GM12878 (cell line): ENCODE results near the gene LRRTM3.

Source experiments
- CBX3 ChIP-seq: fragments of 200-600 bp; sonication (generic); IDR thresholded peaks from 2 replicates; pipeline ENCODE4 v1.6.1; 2016; ENCODE audit warnings: low read depth, borderline replicate concordance
- SMC3 ChIP-seq: IDR thresholded peaks from 2 replicates; pipeline ENCODE4 v1.6.1; 2011; ENCODE audit warnings: low read length, improper control_type of control experiment, borderline replicate concordance
- ZBTB4 ChIP-seq: fragments of 450-650 bp; formaldehyde crosslinking; IDR thresholded peaks from 2 replicates; pipeline ENCODE4 v1.4.0; 2022; ENCODE audit warnings: mild to moderate bottlenecking, moderate library complexity
- TF ChIP-seq, protein P1 (sequence below), 3 experiments: IDR thresholded peaks in 2 of 3; conservative IDR thresholded peaks in 1 of 3; 2 replicates each; pipeline ENCODE4 v1.5.1; 2011; ENCODE audit warnings: low read depth in 3 of 3, low read length in 3 of 3, mild to moderate bottlenecking in 3 of 3, control low read depth in 2 of 3, moderate library complexity in 2 of 3, inconsistent platforms in 1 of 3, mixed read lengths in 1 of 3; ENCODE audit not compliant: control insufficient read depth in 2 of 3, insufficient read depth in 1 of 3; ENCODE audit errors: extremely low read depth in 1 of 3

DNA sequence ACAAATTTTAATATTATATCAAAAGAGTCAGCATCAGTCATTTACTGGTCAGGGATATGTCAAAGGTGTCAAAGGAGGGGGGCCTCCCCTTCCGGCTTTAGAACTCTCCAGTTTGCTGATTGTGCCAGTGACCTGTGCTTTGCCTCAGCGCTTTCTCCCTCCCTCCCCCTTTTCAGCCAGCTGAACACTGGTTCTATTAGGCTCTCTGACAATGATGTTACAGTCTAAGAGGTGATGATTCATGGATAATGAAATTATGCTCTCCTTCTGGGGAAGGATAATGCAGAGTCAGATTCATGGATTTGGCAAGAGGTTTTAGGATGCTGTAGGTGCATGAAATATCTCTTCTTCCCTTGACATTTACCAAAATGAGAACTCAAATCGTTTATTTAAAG lies 6.1 kb downstream of the LRRTM3 start:
- TF ChIP-seq, protein P1, sequence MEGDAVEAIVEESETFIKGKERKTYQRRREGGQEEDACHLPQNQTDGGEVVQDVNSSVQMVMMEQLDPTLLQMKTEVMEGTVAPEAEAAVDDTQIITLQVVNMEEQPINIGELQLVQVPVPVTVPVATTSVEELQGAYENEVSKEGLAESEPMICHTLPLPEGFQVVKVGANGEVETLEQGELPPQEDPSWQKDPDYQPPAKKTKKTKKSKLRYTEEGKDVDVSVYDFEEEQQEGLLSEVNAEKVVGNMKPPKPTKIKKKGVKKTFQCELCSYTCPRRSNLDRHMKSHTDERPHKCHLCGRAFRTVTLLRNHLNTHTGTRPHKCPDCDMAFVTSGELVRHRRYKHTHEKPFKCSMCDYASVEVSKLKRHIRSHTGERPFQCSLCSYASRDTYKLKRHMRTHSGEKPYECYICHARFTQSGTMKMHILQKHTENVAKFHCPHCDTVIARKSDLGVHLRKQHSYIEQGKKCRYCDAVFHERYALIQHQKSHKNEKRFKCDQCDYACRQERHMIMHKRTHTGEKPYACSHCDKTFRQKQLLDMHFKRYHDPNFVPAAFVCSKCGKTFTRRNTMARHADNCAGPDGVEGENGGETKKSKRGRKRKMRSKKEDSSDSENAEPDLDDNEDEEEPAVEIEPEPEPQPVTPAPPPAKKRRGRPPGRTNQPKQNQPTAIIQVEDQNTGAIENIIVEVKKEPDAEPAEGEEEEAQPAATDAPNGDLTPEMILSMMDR (IDR thresholded peaks at IDR 0.05 in 2 of 3, conservative IDR thresholded peaks at IDR 0.05 in 1 of 3; ENCODE audit: control insufficient read depth in 2 of 3, extremely low read depth in 1 of 3, insufficient read depth in 1 of 3, low read depth in 3 of 3, low read length in 3 of 3), result no peak
- no peak for TF ChIP-seq CBX3
- no peak for TF ChIP-seq ZBTB4 (CRISPR knock-in tag)
- no peak for TF ChIP-seq SMC3
